A673 (cell line): ENCODE measurements around the gene LAMA4. TPM values are rescaled to one million over a fixed set of nuclear protein-coding genes. Genes with fewer than 3 reads are reported as not detected.

Experiments used
- BruUV-seq: library from RNA; stranded (reverse); fragments of 400-500 nt; replicated peaks from 2 replicates; lab custom pipeline; 2021; lab: Mats Ljungman, UMichigan
- CTCF ChIA-PET: fragments of 300-600 bp; sonication (Branson Sonifier 250); formaldehyde crosslinking; loops from one replicate; lab custom pipeline; 2022; ENCODE audit warnings: antibody characterized with exemption; lab: Charles Lee
- POLR2A ChIA-PET: fragments of 300-600 bp; sonication (Branson Sonifier 250); formaldehyde crosslinking; loops from one replicate; lab custom pipeline; 2022; ENCODE audit warnings: antibody characterized with exemption; ENCODE audit not compliant: low non-redundant PET; lab: Charles Lee
- DNase-seq: peaks from one replicate; pipeline ENCODE4 v3.0.0-alpha.2; 2015; ENCODE audit warnings: low spot score
- H3K27ac ChIP-seq: fragments of 200-600 bp; sonication (generic); 2 replicates; pipeline ENCODE4 v1.5.1; 2016; ENCODE audit warnings: mixed run types, low read depth, mild to moderate bottlenecking, mixed read lengths, antibody characterized with exemption, low read length; ENCODE audit not compliant: poor library complexity, severe bottlenecking
- H3K27me3 ChIP-seq: fragments of 200-600 bp; sonication (generic); replicated peaks from 2 replicates; pipeline ENCODE4 v1.6.1; 2017; ENCODE audit warnings: mixed run types, low read depth, mild to moderate bottlenecking, mixed read lengths, antibody characterized with exemption, low read length; ENCODE audit not compliant: insufficient read depth, poor library complexity
- H3K36me3 ChIP-seq: fragments of 200-600 bp; sonication (generic); 2 replicates; pipeline ENCODE4 v1.6.1; 2016; ENCODE audit warnings: mixed run types, mild to moderate bottlenecking, mixed read lengths, antibody characterized with exemption, low read length; ENCODE audit not compliant: insufficient read depth, poor library complexity, severe bottlenecking
- H3K4me1 ChIP-seq: fragments of 200-600 bp; sonication (generic); 2 replicates; pipeline ENCODE4 v1.6.1; 2017; ENCODE audit warnings: mixed run types, mild to moderate bottlenecking, mixed read lengths, antibody characterized with exemption, low read length; ENCODE audit not compliant: insufficient read depth, poor library complexity, severe bottlenecking
- H3K4me3 ChIP-seq: fragments of 200-600 bp; sonication (generic); 2 replicates; pipeline ENCODE4 v1.5.1; 2016; ENCODE audit warnings: low read depth, mixed run types, mild to moderate bottlenecking, mixed read lengths, low read length; ENCODE audit not compliant: poor library complexity, severe bottlenecking
- H3K9me3 ChIP-seq: fragments of 200-600 bp; sonication (generic); 2 replicates; pipeline ENCODE4 v1.6.1; 2016; ENCODE audit warnings: mixed run types, low read depth, mild to moderate bottlenecking, mixed read lengths, antibody characterized with exemption, low read length; ENCODE audit not compliant: poor library complexity, severe bottlenecking
- CTCF ChIP-seq: fragments of 300-800, 200-600 bp; sonication (generic); conservative IDR thresholded peaks from 2 replicates; pipeline ENCODE4 v1.5.1; 2017; ENCODE audit warnings: low read depth, mild to moderate bottlenecking, antibody characterized with exemption, low read length, moderate library complexity, mixed read lengths
- EZH2 ChIP-seq: fragments of 200-600 bp; sonication (generic); IDR thresholded peaks from 2 replicates; pipeline ENCODE4 v1.6.1; 2017; ENCODE audit warnings: borderline replicate concordance, low read depth, mild to moderate bottlenecking, mixed read lengths, antibody characterized with exemption, low read length; ENCODE audit not compliant: poor library complexity, severe bottlenecking
- intact Hi-C: fragments of 100-400 bp; cut with micrococcal nuclease; formaldehyde crosslinking; loops from one replicate; pipeline ENCODE4 v1.10.0; 2022; ENCODE audit not compliant: unreplicated experiment
- total RNA-seq: library from RNA; stranded (reverse); gene quantifications from 2 replicates; pipeline ENCODE4 v1.2.3, GENCODE V29; 2021

The LAMA4 gene
- total RNA-seq, 1 experiment from 2014 or later, result 1.2 TPM

- no TSS peak for BruUV-seq
- DNase-seq, result no peak
- Histone ChIP-seq H3K27me3 (no peaks in the 10 kb centered on the region), H3K4me3 (no peak overlapping the region), H3K27ac (no peak overlapping the region), H3K36me3 (no peaks in the 10 kb centered on the region), H3K4me1 (no peaks in the 10 kb centered on the region), H3K9me3 (no peaks in the 10 kb centered on the region)
- intact Hi-C loops, result loop anchor here (5.0 kb wide), 1 partner anchor 86 kb away; no protein-coding TSS in a partner anchor
- POLR2A ChIA-PET, result no interaction called here
- TF ChIP-seq CTCF (no peak), EZH2 (no peak)
- CTCF ChIA-PET, result interaction anchor here (1.8 kb wide), 1 partner anchor 88 kb away, joined by 7 read pairs; no protein-coding TSS in a partner anchor
Observed at GRCh38 chr6:112268019-112268418, 13.7 kb upstream of the LAMA4 start.

- CTCF ChIA-PET, result interaction anchor here (0.7 kb wide), 1 partner anchor 9 kb away, joined by 8 read pairs; no protein-coding TSS in a partner anchor
- intact Hi-C loops, result loop anchor here (5.0 kb wide), 1 partner anchor 84 kb away; no protein-coding TSS in a partner anchor
Observed at GRCh38 chr6:112266331-112266730, 12.0 kb upstream of the LAMA4 start.

GRCh38 chr6:112259337-112259675 lies 4.9 kb upstream of the LAMA4 start:
- no peaks in the 10 kb centered on the region for H3K27me3 ChIP-seq
- H3K27ac ChIP-seq, result no peak overlapping the region
- H3K4me1 ChIP-seq, result no peaks in the 10 kb centered on the region
- intact Hi-C loops, result no loop called here
- CTCF ChIA-PET, result interaction anchor here (0.5 kb wide), 1 partner anchor 36 kb away, joined by 5 read pairs; no protein-coding TSS in a partner anchor
- no peak for DNase-seq
- TF ChIP-seq CTCF, result no peak
- no peak for TF ChIP-seq EZH2
- H3K36me3 ChIP-seq, result no peaks in the 10 kb centered on the region
- H3K9me3 ChIP-seq, result no peaks in the 10 kb centered on the region
- no TSS peak for BruUV-seq
- H3K4me3 ChIP-seq, result no peak overlapping the region
- POLR2A ChIA-PET, result no interaction called here

More at GRCh38 chr6:112266331-112266730, 12.0 kb upstream of the LAMA4 start:
- Histone ChIP-seq H3K27me3 (no peaks in the 10 kb centered on the region), H3K36me3 (no peaks in the 10 kb centered on the region), H3K9me3 (no peaks in the 10 kb centered on the region), H3K4me3 (no peak overlapping the region), H3K27ac (no peak overlapping the region), H3K4me1 (no peaks in the 10 kb centered on the region)
- BruUV-seq, result no TSS peak
- POLR2A ChIA-PET, result no interaction called here
- TF ChIP-seq CTCF, result no peak
- TF ChIP-seq EZH2, result no peak
- no peak for DNase-seq
